ENCODE data around the gene RGS17.

RGS17 gene

DNA sequence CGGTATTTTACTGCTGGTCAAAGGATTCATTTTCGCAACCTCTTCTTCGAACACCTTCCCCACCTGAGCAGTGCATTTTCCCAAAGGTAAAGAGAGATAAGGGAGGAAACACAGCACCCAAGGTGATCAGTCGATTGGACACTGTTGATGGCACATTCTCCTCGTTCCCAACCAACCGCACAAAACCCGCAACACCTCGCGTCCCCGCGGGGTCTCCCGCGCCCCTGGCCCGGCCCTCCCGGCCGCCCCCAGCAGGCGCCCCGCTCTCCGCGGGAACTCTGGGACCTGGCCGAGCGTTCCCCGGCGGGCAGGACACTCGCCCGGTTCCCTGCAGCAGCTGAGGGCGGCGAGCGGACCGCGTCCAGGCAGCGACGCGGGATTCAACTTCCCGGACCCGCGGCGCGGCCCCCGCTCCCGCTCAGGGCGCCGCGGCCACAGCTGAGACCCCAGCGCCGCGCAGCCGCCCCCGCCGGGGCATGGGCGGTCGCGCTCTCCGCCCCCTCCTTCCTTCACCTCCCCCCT, 506 bp downstream of the RGS17 start:
- Histone ChIP-seq H3K9me3 (no peaks in the 10 kb centered on the region), H3K36me3 (peaks cover 5% of the 10 kb centered on the region; the same call in 1 of the 2 replicates), H3K4me1 (no peaks in the 10 kb centered on the region; the same call in 1 of the 2 replicates), H3K27me3 (no peaks in the 10 kb centered on the region), H3K4me3 (ENCODE audit: low read depth, low read length) (peak overlapping the region; percentile 95)
- DNase-seq: peak; percentile 49
- TF ChIP-seq, protein P1, sequence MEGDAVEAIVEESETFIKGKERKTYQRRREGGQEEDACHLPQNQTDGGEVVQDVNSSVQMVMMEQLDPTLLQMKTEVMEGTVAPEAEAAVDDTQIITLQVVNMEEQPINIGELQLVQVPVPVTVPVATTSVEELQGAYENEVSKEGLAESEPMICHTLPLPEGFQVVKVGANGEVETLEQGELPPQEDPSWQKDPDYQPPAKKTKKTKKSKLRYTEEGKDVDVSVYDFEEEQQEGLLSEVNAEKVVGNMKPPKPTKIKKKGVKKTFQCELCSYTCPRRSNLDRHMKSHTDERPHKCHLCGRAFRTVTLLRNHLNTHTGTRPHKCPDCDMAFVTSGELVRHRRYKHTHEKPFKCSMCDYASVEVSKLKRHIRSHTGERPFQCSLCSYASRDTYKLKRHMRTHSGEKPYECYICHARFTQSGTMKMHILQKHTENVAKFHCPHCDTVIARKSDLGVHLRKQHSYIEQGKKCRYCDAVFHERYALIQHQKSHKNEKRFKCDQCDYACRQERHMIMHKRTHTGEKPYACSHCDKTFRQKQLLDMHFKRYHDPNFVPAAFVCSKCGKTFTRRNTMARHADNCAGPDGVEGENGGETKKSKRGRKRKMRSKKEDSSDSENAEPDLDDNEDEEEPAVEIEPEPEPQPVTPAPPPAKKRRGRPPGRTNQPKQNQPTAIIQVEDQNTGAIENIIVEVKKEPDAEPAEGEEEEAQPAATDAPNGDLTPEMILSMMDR (IDR thresholded peaks at IDR 0.05; ENCODE audit: low read depth, low read length): no peak

DNA sequence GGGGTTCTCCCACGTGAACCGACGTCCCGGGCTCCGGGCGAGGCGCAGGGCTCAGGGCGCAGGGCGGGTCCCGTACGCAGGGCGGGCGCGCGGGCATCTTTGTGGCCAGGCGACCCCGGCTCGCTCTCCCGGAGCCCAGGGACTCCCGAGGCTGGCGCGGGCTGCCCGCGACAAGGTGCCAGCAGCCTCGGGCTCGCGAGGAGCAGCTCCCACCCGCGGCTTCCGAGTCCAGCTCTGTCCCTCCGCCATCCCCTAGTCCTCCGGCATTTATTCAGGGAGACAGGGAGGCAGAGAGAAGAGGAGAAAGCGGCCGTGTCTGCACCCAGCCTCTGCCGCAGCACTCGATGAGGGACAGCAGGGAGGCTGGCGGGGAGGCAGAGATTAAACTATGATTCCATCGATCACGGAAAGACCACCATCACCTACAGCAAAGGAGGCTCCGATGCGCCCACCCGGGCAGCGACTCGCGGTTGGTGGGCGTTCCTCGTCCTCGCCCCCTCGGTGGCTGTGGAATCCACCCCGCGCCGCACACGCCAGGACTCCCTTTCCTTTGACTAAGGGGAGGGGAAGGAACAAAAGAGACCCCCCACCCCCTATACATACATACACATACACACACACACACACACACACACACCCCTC, 1.1 kb downstream of the RGS17 start:
- peak; percentile 42 for DNase-seq
- H3K4me3 ChIP-seq (ENCODE audit: low read depth, low read length): peak overlapping the region; percentile 95

DNA sequence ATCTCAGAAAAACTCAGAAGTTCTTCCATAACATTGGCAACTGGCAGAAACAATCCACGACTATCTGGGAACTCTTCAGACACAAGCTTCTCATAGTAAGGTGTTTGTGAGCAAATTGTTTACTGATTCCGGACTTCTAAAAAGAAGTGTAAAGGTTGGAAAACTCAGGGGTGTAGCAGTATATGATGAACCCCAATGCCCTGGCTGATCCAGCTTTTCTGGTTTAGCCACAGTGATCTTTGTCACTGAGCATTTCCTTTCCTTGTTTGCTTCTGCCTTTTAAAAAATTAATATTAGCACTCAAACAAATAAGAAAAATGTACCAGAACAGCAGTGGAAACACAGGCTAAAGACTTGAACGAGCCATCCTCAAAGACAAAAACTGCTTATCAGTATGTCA, 4.9 kb downstream of the RGS17 start:
- no peak for DNase-seq
- TF ChIP-seq, protein P1 (IDR thresholded peaks at IDR 0.05; ENCODE audit: low read depth, low read length): no peak

More for the DNA sequence above, 1.1 kb downstream of the RGS17 start:
- H3K9me3 ChIP-seq: no peaks in the 10 kb centered on the region
- peaks cover 5% of the 10 kb centered on the region; the same call in 1 of the 2 replicates for H3K36me3 ChIP-seq
- TF ChIP-seq, protein P1 (IDR thresholded peaks at IDR 0.05; ENCODE audit: low read depth, low read length): no peak
- H3K27me3 ChIP-seq: no peaks in the 10 kb centered on the region
- H3K4me1 ChIP-seq: no peaks in the 10 kb centered on the region; the same call in 1 of the 2 replicates

DNA sequence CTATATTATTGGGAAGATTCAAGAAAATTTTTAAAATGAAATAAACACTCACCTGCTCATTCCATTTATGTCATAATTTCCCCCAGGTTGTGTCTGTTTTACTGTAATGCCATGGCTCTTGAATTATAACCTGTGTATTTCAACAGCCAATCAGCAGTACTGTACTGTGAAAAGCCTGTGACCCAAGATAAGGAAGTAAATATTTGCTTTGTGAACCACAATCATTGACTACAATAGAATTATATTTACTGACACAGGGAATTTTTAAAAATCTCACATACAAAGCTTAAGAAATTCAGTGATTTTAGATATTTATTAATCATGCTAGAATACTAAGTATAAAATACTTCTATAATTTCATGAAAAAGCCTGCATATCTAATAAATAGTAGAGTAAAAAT, 6.0 kb downstream of the RGS17 start:
- TF ChIP-seq, protein P1 (IDR thresholded peaks at IDR 0.05; ENCODE audit: low read depth, low read length): no peak
- H3K27me3 ChIP-seq: no peaks in the 10 kb centered on the region
- no peaks in the 10 kb centered on the region; the same call in 1 of the 2 replicates for H3K4me1 ChIP-seq
- no peak overlapping the region for H3K4me3 ChIP-seq (ENCODE audit: low read depth, low read length)
- H3K36me3 ChIP-seq: no peaks in the 10 kb centered on the region
- no peak for DNase-seq
- H3K9me3 ChIP-seq: no peaks in the 10 kb centered on the region

More for the DNA sequence above, 4.9 kb downstream of the RGS17 start:
- Histone ChIP-seq H3K4me3 (ENCODE audit: low read depth, low read length) (no peak overlapping the region), H3K36me3 (peaks cover 5% of the 10 kb centered on the region; the same call in 1 of the 2 replicates), H3K27me3 (no peaks in the 10 kb centered on the region), H3K9me3 (no peaks in the 10 kb centered on the region), H3K4me1 (no peaks in the 10 kb centered on the region; the same call in 1 of the 2 replicates)

DNA sequence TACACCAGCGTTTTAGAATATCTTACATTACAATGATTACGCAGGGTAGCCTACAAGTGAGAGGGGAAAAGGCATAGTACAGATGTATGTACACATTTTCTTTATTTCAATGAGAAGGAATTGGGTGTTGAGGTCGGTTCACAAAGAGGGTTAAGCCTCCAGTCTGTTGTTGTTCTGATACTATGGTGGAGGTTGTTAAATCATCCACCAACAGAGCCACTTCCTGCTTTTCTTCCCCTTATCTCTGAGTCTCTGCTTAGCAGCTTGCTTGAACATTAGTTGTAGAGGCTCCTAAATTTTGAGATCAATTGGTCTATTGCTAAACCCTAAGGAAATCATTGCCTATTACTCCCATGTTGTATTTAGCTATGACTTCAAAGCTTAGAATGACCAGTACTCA, 7.3 kb downstream of the RGS17 start:
- DNase-seq: no peak
- Histone ChIP-seq H3K4me1 (no peaks in the 10 kb centered on the region), H3K27me3 (no peaks in the 10 kb centered on the region), H3K36me3 (no peaks in the 10 kb centered on the region), H3K4me3 (ENCODE audit: low read depth, low read length) (no peak overlapping the region), H3K9me3 (no peaks in the 10 kb centered on the region)
- TF ChIP-seq, protein P1 (IDR thresholded peaks at IDR 0.05; ENCODE audit: low read depth, low read length): no peak

DNA sequence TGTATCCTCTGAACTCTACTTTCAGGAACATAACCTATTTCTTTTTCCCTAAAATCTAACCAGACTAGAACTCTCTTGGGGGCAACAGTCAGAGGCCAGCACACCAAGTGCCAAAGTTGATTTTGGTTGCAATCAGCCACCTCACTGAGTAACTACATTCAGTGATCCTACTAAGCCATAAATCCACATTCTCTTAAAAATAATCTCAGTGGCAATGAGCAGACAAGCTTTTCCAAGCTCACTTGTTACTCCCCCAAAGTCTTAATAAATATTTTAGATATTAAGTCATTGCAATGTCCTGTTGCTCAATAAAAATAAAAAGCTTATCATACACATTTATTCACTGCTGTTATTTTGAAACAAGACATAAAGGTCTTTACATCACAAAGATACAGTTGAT, 9.8 kb downstream of the RGS17 start:
- Histone ChIP-seq H3K9me3 (no peaks in the 10 kb centered on the region), H3K4me1 (no peaks in the 10 kb centered on the region), H3K4me3 (ENCODE audit: low read depth, low read length) (no peak overlapping the region), H3K36me3 (no peaks in the 10 kb centered on the region), H3K27me3 (no peaks in the 10 kb centered on the region)
- TF ChIP-seq, protein P1 (IDR thresholded peaks at IDR 0.05; ENCODE audit: low read depth, low read length): no peak
- no peak for DNase-seq
